ENCODE data around the gene RGS5. TPM values are rescaled to one million over a fixed set of nuclear protein-coding genes. Genes with fewer than 3 reads are reported as not detected.
A peak's percentile ranks its signal among the peaks of the same experiment; 100 is the strongest.

The RGS5 gene
- total and polyA plus RNA-seq, 2 donors (not counting 3 experiments of a cell fraction or from before 2014, with no cell fraction given): 287 to 770 TPM

- Histone ChIP-seq H4K20me1 (replicated peaks; ENCODE audit: control insufficient read depth, extremely low read depth, insufficient read depth, low read length) (no peaks in the 10 kb centered on the region), H3K4me1 (ENCODE audit: control insufficient read depth, extremely low read depth, insufficient read depth, low read length) (peaks cover 57% of the 10 kb centered on the region), H3K4me2 (ENCODE audit: insufficient read depth, low read length) (peak overlapping the region; percentile 13), H3K79me2 (ENCODE audit: control insufficient read depth, insufficient read depth, low read length) (peaks cover 17% of the 10 kb centered on the region), H3K27me3 (ENCODE audit: control insufficient read depth in 2 of 2, insufficient read depth in 2 of 2, low read length in 2 of 2) (no peaks in the 10 kb centered on the region), H3K9ac (replicated peaks; ENCODE audit: extremely low read depth, insufficient read depth, low read length) (no peak overlapping the region), H3K9me1 (replicated peaks; ENCODE audit: control insufficient read depth, extremely low read depth, insufficient read depth, low read length) (no peaks in the 10 kb centered on the region), H3K36me3 (ENCODE audit: control insufficient read depth in 2 of 2, extremely low read depth in 1 of 2, insufficient read depth in 2 of 2, low read length in 2 of 2) (peaks cover 0 to 7% of the 10 kb centered on the region in 2 experiments), H2AFZ (ENCODE audit: low read depth, low read length) (no peak overlapping the region), H3K4me3 (replicated peaks in 1 of 3; ENCODE audit: insufficient read depth in 1 of 3, low read depth in 1 of 3, low read length in 3 of 3) (no peak overlapping the region), H3K27ac (ENCODE audit: insufficient read depth, low read depth, low read length) (peak overlapping the region; percentile 28), H3K9me3 (replicated peaks; ENCODE audit: control insufficient read depth, insufficient read depth, low read length) (no peaks in the 10 kb centered on the region)
- no peak for TF ChIP-seq POLR2AphosphoS5 (IDR thresholded peaks at IDR 0.05; ENCODE audit: insufficient read depth, low read depth, low read length)
- no peak for TF ChIP-seq MYC (IDR thresholded peaks at IDR 0.05; ENCODE audit: low read depth, low read length)
- TF ChIP-seq EZH2 (IDR thresholded peaks at IDR 0.05; ENCODE audit: borderline replicate concordance, low read depth, low read length, severe bottlenecking): no peak
- no peak for TF ChIP-seq POLR2A (IDR thresholded peaks at IDR 0.05; ENCODE audit: low read depth, low read length)
- TF ChIP-seq FOS (IDR thresholded peaks at IDR 0.05; ENCODE audit: borderline replicate concordance, insufficient read depth, low read length): no peak
- TF ChIP-seq, protein P1, sequence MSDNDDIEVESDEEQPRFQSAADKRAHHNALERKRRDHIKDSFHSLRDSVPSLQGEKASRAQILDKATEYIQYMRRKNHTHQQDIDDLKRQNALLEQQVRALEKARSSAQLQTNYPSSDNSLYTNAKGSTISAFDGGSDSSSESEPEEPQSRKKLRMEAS (IDR thresholded peaks at IDR 0.05; ENCODE audit: insufficient read depth, insufficient read length): no peak
- TF ChIP-seq GATA2 (IDR thresholded peaks at IDR 0.05; ENCODE audit: insufficient read depth, insufficient read length, low read depth, low read length): peak; percentile 0
- FAIRE-seq: no peak
- ChIA-PET CTCF (interaction anchor here (1.1 to 3.8 kb wide), 7 partner anchors 9 to 284 kb away, joined by 3 to 16 read pairs (median 6); no protein-coding TSS in a partner anchor), POLR2A (no interaction called here)
- no TSS peak for BruUV-seq (replicated peaks)
- intact Hi-C loops (cut with micrococcal nuclease): loop anchor here (1.0 kb wide), 1 partner anchor 15 kb away; no protein-coding TSS in a partner anchor
- dilution Hi-C loops (cut with MboI; ENCODE audit: extremely low pct_ligation_motif_present, low sequenced_read_pairs): no loop called here
- peak; percentile 47 for DNase-seq (ENCODE audit: low read depth, low spot score)
Observed at GRCh38 chr1:163161841-163162240, 40.9 kb downstream of the RGS5 start.

GRCh38 chr1:163161337-163161736, 41.4 kb downstream of the RGS5 start:
- H3K79me2 ChIP-seq (ENCODE audit: control insufficient read depth, insufficient read depth, low read length): peaks cover 15% of the 10 kb centered on the region
- no peaks in the 10 kb centered on the region for H4K20me1 ChIP-seq (replicated peaks; ENCODE audit: control insufficient read depth, extremely low read depth, insufficient read depth, low read length)
- no peaks in the 10 kb centered on the region for H3K27me3 ChIP-seq (ENCODE audit: control insufficient read depth in 2 of 2, insufficient read depth in 2 of 2, low read length in 2 of 2)
- peak; percentile 13 for TF ChIP-seq FOS (IDR thresholded peaks at IDR 0.05; ENCODE audit: borderline replicate concordance, insufficient read depth, low read length)
- TF ChIP-seq POLR2AphosphoS5 (IDR thresholded peaks at IDR 0.05; ENCODE audit: insufficient read depth, low read depth, low read length): peak; percentile 34
- no peak for TF ChIP-seq EZH2 (IDR thresholded peaks at IDR 0.05; ENCODE audit: borderline replicate concordance, low read depth, low read length, severe bottlenecking)
- peak; percentile 19 for TF ChIP-seq JUN (IDR thresholded peaks at IDR 0.05; ENCODE audit: borderline replicate concordance, insufficient read depth, insufficient read length, low read depth)
- TF ChIP-seq POLR2A (IDR thresholded peaks at IDR 0.05; ENCODE audit: low read depth, low read length): peak; percentile 38
- TF ChIP-seq, protein P1 (IDR thresholded peaks at IDR 0.05; ENCODE audit: insufficient read depth, insufficient read length): no peak
- TF ChIP-seq MYC (IDR thresholded peaks at IDR 0.05; ENCODE audit: low read depth, low read length): no peak
- no peak for TF ChIP-seq CTCF (IDR thresholded peaks at IDR 0.05; ENCODE audit: extremely low read depth in 1 of 2, insufficient read depth in 1 of 2, low read depth in 1 of 2, low read length in 2 of 2)
- peak; percentile 96 for TF ChIP-seq GATA2 (IDR thresholded peaks at IDR 0.05; ENCODE audit: insufficient read depth, insufficient read length, low read depth, low read length)
- H3K9ac ChIP-seq (replicated peaks; ENCODE audit: extremely low read depth, insufficient read depth, low read length): no peak overlapping the region
- dilution Hi-C loops (cut with MboI; ENCODE audit: extremely low pct_ligation_motif_present, low sequenced_read_pairs) (no loop called here), intact Hi-C loops (cut with micrococcal nuclease) (loop anchor here (1.0 kb wide), 1 partner anchor 14 kb away; no protein-coding TSS in a partner anchor)
- peaks cover 52% of the 10 kb centered on the region for H3K4me1 ChIP-seq (ENCODE audit: control insufficient read depth, extremely low read depth, insufficient read depth, low read length)
- CTCF ChIA-PET: interaction anchor here (1.3 to 3.8 kb wide), 2 partner anchors 9 to 14 kb away, joined by 3 to 16 read pairs; no protein-coding TSS in a partner anchor
- BruUV-seq (replicated peaks): no TSS peak
- POLR2A ChIA-PET: interaction anchor here (0.6 kb wide), 1 partner anchor 50 kb away, joined by 3 read pairs; no protein-coding TSS in a partner anchor
- DNase-seq (ENCODE audit: low read depth, low spot score) (peak; percentile 69), FAIRE-seq (peak; percentile 70)
- peak overlapping the region; percentile 13 for H3K4me2 ChIP-seq (ENCODE audit: insufficient read depth, low read length)
- no peaks in the 10 kb centered on the region for H3K9me3 ChIP-seq (replicated peaks; ENCODE audit: control insufficient read depth, insufficient read depth, low read length)
- H3K4me3 ChIP-seq (replicated peaks in 1 of 3; ENCODE audit: insufficient read depth in 1 of 3, low read depth in 1 of 3, low read length in 3 of 3): no peak overlapping the region
- H3K9me1 ChIP-seq (replicated peaks; ENCODE audit: control insufficient read depth, extremely low read depth, insufficient read depth, low read length): no peaks in the 10 kb centered on the region
- H3K36me3 ChIP-seq (ENCODE audit: control insufficient read depth in 2 of 2, extremely low read depth in 1 of 2, insufficient read depth in 2 of 2, low read length in 2 of 2): peaks cover 0 to 7% of the 10 kb centered on the region in 2 experiments
- H3K27ac ChIP-seq (ENCODE audit: insufficient read depth, low read depth, low read length): no peak overlapping the region
- H2AFZ ChIP-seq (ENCODE audit: low read depth, low read length): no peak overlapping the region
